SJSA1 (cell line): Measurements from ENCODE around the gene KRTAP10-5. TPM values are rescaled to one million over a fixed set of nuclear protein-coding genes. Genes with fewer than 3 reads are reported as not detected.
A peak's percentile ranks its signal among the peaks of the same experiment; 100 is the strongest.
"Not testable (repeated sequence)": the region's sequence is repeated elsewhere in the genome, so short reads cannot be mapped to it uniquely, and the experiment has no call there.

ENCODE experiments used
- DNase-seq, 2 experiments: peaks; one replicate each; pipeline ENCODE4 v3.0.0-alpha.2; 2015 to 2020; ENCODE audit warnings: low spot score in 2 of 2, low read depth in 1 of 2
- H3K27ac ChIP-seq: fragments of 250-450 bp; sonication (Bioruptor Pico); 2 replicates; pipeline ENCODE4 v1.5.1; 2020; ENCODE audit warnings: mild to moderate bottlenecking, moderate library complexity
- H3K27me3 ChIP-seq: fragments of 250-450 bp; sonication (Bioruptor Pico); replicated peaks from 2 replicates; pipeline ENCODE4 v1.5.1; 2020; ENCODE audit warnings: mild to moderate bottlenecking, moderate library complexity
- H3K36me3 ChIP-seq: fragments of 250-450 bp; sonication (Bioruptor Pico); 2 replicates; pipeline ENCODE4 v1.5.1; 2020; ENCODE audit warnings: mild to moderate bottlenecking
- H3K4me1 ChIP-seq: fragments of 250-450 bp; sonication (Bioruptor Pico); replicated peaks from 2 replicates; pipeline ENCODE4 v1.6.1; 2021; ENCODE audit warnings: mild to moderate bottlenecking
- H3K4me3 ChIP-seq: fragments of 250-450 bp; sonication (Bioruptor Pico); 2 replicates; pipeline ENCODE4 v1.5.1; 2020; ENCODE audit warnings: mild to moderate bottlenecking
- H3K9me3 ChIP-seq: fragments of 250-450 bp; sonication (Bioruptor Pico); replicated peaks from 2 replicates; pipeline ENCODE4 v1.5.1; 2020; ENCODE audit warnings: mild to moderate bottlenecking
- total RNA-seq: library from RNA; depleted of rRNA; stranded (reverse); fragments of >200 nt; shearing (Covaris generic); gene quantifications from 2 replicates; pipeline ENCODE4 v1.2.3, GENCODE V29; 2014

Gene KRTAP10-5
- total RNA-seq, 1 experiment from 2014 or later: not detected

- H3K27ac ChIP-seq: no peak within 1 kb of the TSS
Observed at GRCh38 chr21:44592446-44593311, 12.3 kb upstream of the KRTAP10-5 start, which contains the start of gene KRTAP10-6. Gene KRTAP10-6 (minus strand): TSS chr21:44592505. CDS start chr21:44592484, 21 bp downstream.

DNA sequence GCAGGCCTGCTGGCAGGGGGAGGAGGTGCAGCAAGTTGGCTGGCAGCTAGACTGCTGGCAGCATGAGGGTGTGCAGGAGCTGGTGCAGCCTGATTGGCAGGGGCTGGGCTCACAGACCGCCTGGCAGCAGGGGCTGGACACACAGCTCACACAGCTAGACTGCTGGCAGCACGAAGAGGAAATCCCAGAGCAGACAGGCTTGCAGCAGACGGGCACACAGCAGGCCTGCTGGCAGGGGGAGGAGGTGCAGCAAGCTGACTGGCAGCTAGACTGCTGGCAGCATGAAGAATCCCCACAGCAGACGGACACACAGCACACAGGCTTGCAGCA, 11.4 kb upstream of the KRTAP10-5 start:
- not testable (repeated sequence) for DNase-seq, H3K27me3 ChIP-seq, H3K9me3 ChIP-seq, H3K4me3 ChIP-seq, H3K27ac ChIP-seq, H3K4me1 ChIP-seq, H3K36me3 ChIP-seq

More at GRCh38 chr21:44592446-44593311, 12.3 kb upstream of the KRTAP10-5 start, which contains the start of gene KRTAP10-6:
- Histone ChIP-seq H3K4me3 (no peak within 1 kb of the TSS), H3K27me3 (0 out of 2 replicates have a peak, but pooled peaks cover 6% of the 10 kb centered on the region), H3K36me3 (no peaks in the 10 kb centered on the region), H3K9me3 (no peaks in the 10 kb centered on the region; the same call in 1 of the 2 replicates), H3K4me1 (no peaks in the 10 kb centered on the region)
- DNase-seq: peak in 1 of 2 experiments; percentile 36

GRCh38 chr21:44590897-44591800, 10.7 kb upstream of the KRTAP10-5 start:
- H3K27me3 ChIP-seq, H3K9me3 ChIP-seq, H3K4me1 ChIP-seq, H3K27ac ChIP-seq, H3K4me3 ChIP-seq, H3K36me3 ChIP-seq, DNase-seq: not testable (repeated sequence)

DNA sequence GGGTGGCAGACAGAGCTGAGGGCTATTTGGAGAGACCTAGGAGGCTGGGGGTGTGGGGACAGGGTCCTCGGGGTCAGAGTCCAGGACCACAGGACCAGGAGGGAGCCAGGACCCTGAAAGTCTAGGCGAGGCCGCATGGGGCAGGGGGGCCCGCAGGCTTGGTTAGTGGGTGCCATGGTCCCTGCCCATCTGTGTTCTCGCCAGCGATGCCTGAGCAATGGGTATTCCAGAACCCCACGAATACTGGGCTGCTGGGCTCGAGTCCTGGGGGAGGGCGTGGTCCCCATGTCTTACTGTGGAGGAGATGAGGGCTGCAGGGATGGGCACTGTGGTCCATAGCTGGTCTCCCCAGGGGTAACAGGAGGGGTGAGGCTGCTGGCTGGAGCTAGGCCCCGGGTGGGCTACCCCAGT, 9.9 kb upstream of the KRTAP10-5 start:
- Histone ChIP-seq H3K36me3 (no peaks in the 10 kb centered on the region), H3K27me3 (no peaks in the 10 kb centered on the region), H3K27ac (no peak overlapping the region), H3K4me3 (no peak overlapping the region), H3K4me1 (no peaks in the 10 kb centered on the region), H3K9me3 (no peaks in the 10 kb centered on the region; the same call in 1 of the 2 replicates)
- DNase-seq: no peak

- Histone ChIP-seq H3K27ac (no peak overlapping the region), H3K36me3 (no peaks in the 10 kb centered on the region), H3K27me3 (peaks cover 3% of the 10 kb centered on the region; the same call in 1 of the 2 replicates), H3K4me1 (no peaks in the 10 kb centered on the region), H3K4me3 (no peak overlapping the region), H3K9me3 (no peaks in the 10 kb centered on the region; the same call in 1 of the 2 replicates)
- no peak for DNase-seq
Observed at GRCh38 chr21:44589586-44590305, 9.3 kb upstream of the KRTAP10-5 start.

DNA sequence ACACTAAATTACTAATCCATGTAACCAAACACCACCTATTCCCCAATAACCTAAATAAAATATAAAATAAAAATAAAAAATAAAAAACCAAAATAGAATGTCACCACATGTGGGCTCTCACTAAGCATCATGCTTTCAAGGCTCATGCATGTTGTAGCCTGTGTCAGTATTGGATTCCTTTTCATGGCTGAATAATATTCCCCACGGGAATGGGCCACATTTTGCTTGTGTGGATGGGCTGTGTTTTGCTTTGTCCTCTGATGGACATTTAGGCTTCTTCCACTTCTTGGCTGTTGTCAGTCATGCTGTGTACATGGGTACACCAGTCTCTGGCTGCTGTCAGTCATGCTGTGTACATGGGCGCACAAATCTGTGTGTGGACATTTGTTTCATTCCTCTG, 8.7 kb upstream of the KRTAP10-5 start:
- H3K9me3 ChIP-seq: no peaks in the 10 kb centered on the region; the same call in 1 of the 2 replicates
- H3K27me3 ChIP-seq: peaks cover 8% of the 10 kb centered on the region; the same call in 1 of the 2 replicates
- no peak overlapping the region for H3K4me3 ChIP-seq
- no peak for DNase-seq
- no peaks in the 10 kb centered on the region for H3K4me1 ChIP-seq
- no peak overlapping the region for H3K27ac ChIP-seq
- H3K36me3 ChIP-seq: no peaks in the 10 kb centered on the region

GRCh38 chr21:44585892-44586291, 5.5 kb upstream of the KRTAP10-5 start:
- Histone ChIP-seq H3K4me3 (no peak overlapping the region), H3K4me1 (no peaks in the 10 kb centered on the region), H3K9me3 (no peaks in the 10 kb centered on the region; the same call in none of the 2 replicates), H3K36me3 (no peaks in the 10 kb centered on the region), H3K27me3 (peaks cover 8% of the 10 kb centered on the region; the same call in 1 of the 2 replicates), H3K27ac (no peak overlapping the region)
- no peak for DNase-seq

- H3K36me3 ChIP-seq: no peaks in the 10 kb centered on the region
- no peak for DNase-seq
- H3K4me3 ChIP-seq: no peak overlapping the region
- no peaks in the 10 kb centered on the region for H3K4me1 ChIP-seq
- no peaks in the 10 kb centered on the region; the same call in 1 of the 2 replicates for H3K9me3 ChIP-seq
- H3K27ac ChIP-seq: no peak overlapping the region
- peaks cover 8% of the 10 kb centered on the region; the same call in 1 of the 2 replicates for H3K27me3 ChIP-seq
Observed at GRCh38 chr21:44583800-44584147, 3.4 kb upstream of the KRTAP10-5 start.

DNA sequence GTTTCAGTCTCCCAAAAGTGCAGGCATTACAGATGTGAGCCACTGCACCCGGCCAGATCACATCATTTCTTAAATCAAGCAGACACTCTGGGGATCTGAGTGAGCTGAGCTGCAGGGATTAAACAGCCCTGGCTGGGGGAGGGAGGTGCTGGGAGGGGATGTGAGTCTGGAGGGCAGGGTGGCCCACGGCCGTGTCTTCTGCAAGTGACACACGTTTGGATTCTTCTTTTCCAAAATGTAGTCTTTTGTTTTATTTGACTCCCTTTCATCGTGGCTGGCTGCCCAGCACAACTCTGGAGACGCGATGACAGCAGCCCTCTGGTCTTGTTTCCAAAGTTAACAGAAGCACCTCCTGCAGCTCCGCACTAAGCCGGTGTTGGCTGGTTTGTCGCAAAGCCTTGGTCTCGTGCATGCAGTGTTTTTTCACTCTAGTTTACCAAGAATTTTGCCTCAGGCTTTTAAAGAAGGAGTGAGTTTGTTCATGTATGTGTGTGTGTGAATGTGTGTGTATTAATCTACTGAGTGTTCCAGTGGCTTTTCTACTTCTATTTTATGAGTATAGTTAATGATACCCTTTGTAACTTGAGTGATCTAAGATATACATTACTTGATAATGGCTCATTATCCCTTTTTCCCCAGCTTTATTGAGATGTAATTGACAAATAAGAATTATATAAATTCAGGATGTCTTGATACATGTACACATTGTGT, 2.8 kb upstream of the KRTAP10-5 start:
- Histone ChIP-seq H3K4me1 (no peaks in the 10 kb centered on the region), H3K27me3 (peaks cover 8% of the 10 kb centered on the region; the same call in 1 of the 2 replicates), H3K4me3 (no peak overlapping the region), H3K9me3 (no peaks in the 10 kb centered on the region; the same call in 1 of the 2 replicates), H3K36me3 (no peaks in the 10 kb centered on the region), H3K27ac (no peak overlapping the region)
- no peak for DNase-seq

DNA sequence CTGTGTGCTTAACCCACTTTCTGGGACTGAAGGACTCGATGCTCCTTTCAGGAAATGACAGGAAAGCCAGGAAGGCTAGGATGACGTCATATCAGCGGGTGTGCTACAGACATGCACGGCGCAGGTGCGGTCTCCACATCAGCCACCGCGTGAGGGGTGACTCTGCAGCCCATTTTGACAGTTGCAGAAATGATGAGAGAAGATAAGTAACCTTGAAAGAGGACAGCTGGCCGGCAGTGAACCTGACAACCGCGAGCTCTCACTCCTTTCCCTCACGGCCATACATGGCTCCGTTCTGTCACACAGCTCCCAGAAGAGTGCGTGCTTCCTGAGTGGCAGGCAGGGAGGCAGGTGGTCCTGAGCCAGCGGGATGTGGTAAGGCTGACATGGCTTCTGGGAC, 1.7 kb upstream of the KRTAP10-5 start:
- Histone ChIP-seq H3K27ac (no peak overlapping the region), H3K27me3 (peaks cover 8% of the 10 kb centered on the region; the same call in 1 of the 2 replicates), H3K4me1 (no peaks in the 10 kb centered on the region), H3K9me3 (no peaks in the 10 kb centered on the region; the same call in 1 of the 2 replicates), H3K36me3 (no peaks in the 10 kb centered on the region), H3K4me3 (no peak overlapping the region)
- DNase-seq: no peak

GRCh38 chr21:44581158-44581557, 754 bp upstream of the KRTAP10-5 start:
- Histone ChIP-seq H3K27me3 (peaks cover 8% of the 10 kb centered on the region; the same call in 1 of the 2 replicates), H3K27ac (no peak overlapping the region), H3K4me1 (no peaks in the 10 kb centered on the region), H3K9me3 (no peaks in the 10 kb centered on the region; the same call in 1 of the 2 replicates), H3K36me3 (no peaks in the 10 kb centered on the region), H3K4me3 (no peak overlapping the region)
- DNase-seq: no peak

DNA sequence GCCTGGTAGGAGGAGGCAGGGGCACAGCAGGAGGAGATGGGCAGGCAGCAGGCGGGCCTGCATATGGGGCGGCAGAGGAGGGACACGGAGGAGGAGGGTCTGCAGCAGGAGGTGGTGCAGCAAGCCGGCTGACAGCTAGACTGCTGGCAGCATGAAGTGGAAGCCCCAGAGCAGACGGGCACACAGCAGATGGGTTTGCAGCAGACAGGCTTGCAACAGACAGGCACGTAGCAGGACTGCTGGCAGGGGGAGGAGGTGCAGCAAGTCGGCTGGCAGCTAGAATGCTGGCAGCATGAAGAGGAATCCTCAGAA, 615 bp downstream of the KRTAP10-5 start:
- no peak for DNase-seq
- no peaks in the 10 kb centered on the region for H3K4me1 ChIP-seq
- no peaks in the 10 kb centered on the region; the same call in 1 of the 2 replicates for H3K9me3 ChIP-seq

More for the DNA sequence above, 615 bp downstream of the KRTAP10-5 start:
- peaks cover 6% of the 10 kb centered on the region; the same call in 1 of the 2 replicates for H3K27me3 ChIP-seq
- H3K4me3 ChIP-seq: no peak overlapping the region
- H3K27ac ChIP-seq: no peak overlapping the region
- no peaks in the 10 kb centered on the region for H3K36me3 ChIP-seq
